Daoy (cell line): ENCODE measurements around the gene SYT1. TPM values are rescaled to one million over a fixed set of nuclear protein-coding genes. Genes with fewer than 3 reads are reported as not detected.
A peak's percentile ranks its signal among the peaks of the same experiment; 100 is the strongest.
"Not testable (repeated sequence)": the region's sequence is repeated elsewhere in the genome, so short reads cannot be mapped to it uniquely, and the experiment has no call there.

Source experiments
- DNase-seq: peaks from one replicate; pipeline ENCODE4 v3.0.0-alpha.2; 2015; ENCODE audit warnings: low read depth
- total RNA-seq: library from RNA; depleted of rRNA; stranded (reverse); fragments of >200 nt; shearing (Covaris generic); gene quantifications from 2 replicates; pipeline ENCODE4 v1.2.3, GENCODE V29; 2014

The SYT1 gene
- total RNA-seq, 1 experiment from 2014 or later: 1.1 TPM

GRCh38 chr12:79140711-79141110 is 276.1 kb downstream of the SYT1 start:
- DNase-seq: no peak

GRCh38 chr12:79141776-79142175 is 277.2 kb downstream of the SYT1 start:
- no peak for DNase-seq

GRCh38 chr12:79143803-79144202 is 279.2 kb downstream of the SYT1 start:
- DNase-seq: no peak

- no peak for DNase-seq
These were observed 287.4 kb downstream of the SYT1 start for GRCh38 chr12:79151956-79152355.

GRCh38 chr12:79155683-79156082 is 291.1 kb downstream of the SYT1 start:
- DNase-seq: no peak

GRCh38 chr12:79156846-79157463 is 292.4 kb downstream of the SYT1 start:
- no peak for DNase-seq

- DNase-seq: no peak
These were observed 296.8 kb downstream of the SYT1 start for GRCh38 chr12:79161249-79161934.

GRCh38 chr12:79162147-79162772 is 297.7 kb downstream of the SYT1 start:
- no peak for DNase-seq

GRCh38 chr12:79162948-79163347 is 298.4 kb downstream of the SYT1 start:
- DNase-seq: no peak

- DNase-seq: no peak
These were observed 300.3 kb downstream of the SYT1 start for GRCh38 chr12:79164890-79165289.

- no peak for DNase-seq
These were observed 304.1 kb downstream of the SYT1 start for GRCh38 chr12:79168687-79169086.

GRCh38 chr12:79174626-79175025 is 310.1 kb downstream of the SYT1 start:
- DNase-seq: peak; percentile 36

GRCh38 chr12:79183003-79183402 is 318.4 kb downstream of the SYT1 start:
- no peak for DNase-seq

- no peak for DNase-seq
These were observed 319.4 kb downstream of the SYT1 start for GRCh38 chr12:79183926-79184325.

GRCh38 chr12:79186506-79186905 is 321.9 kb downstream of the SYT1 start:
- no peak for DNase-seq

GRCh38 chr12:79187032-79187431 is 322.5 kb downstream of the SYT1 start:
- DNase-seq: no peak

- DNase-seq: no peak
These were observed 326.8 kb downstream of the SYT1 start for GRCh38 chr12:79191391-79191790.

- DNase-seq: no peak
These were observed 330.0 kb downstream of the SYT1 start for GRCh38 chr12:79194595-79194994.

GRCh38 chr12:79199166-79199565 is 334.6 kb downstream of the SYT1 start:
- no peak for DNase-seq

- no peak for DNase-seq
These were observed 335.6 kb downstream of the SYT1 start for GRCh38 chr12:79200176-79200575.

- no peak for DNase-seq
These were observed 338.6 kb downstream of the SYT1 start for GRCh38 chr12:79203058-79203647.

GRCh38 chr12:79206871-79207270 is 342.3 kb downstream of the SYT1 start:
- no peak for DNase-seq

- not testable (repeated sequence) for DNase-seq
These were observed 345.8 kb downstream of the SYT1 start for GRCh38 chr12:79210403-79210802.
